Stimulated activated CD4-positive, alpha-beta T cell treated with anti-CD3 and anti-CD28 coated beads, Interleukin-4, amount 100 ng/mL, for 24 hours (primary cell): Measurements from ENCODE around the gene EPHA2.

Experiments used
- DNase-seq: peaks from one replicate; pipeline ENCODE4 v3.0.0-alpha.2; 2020

Gene EPHA2

DNA sequence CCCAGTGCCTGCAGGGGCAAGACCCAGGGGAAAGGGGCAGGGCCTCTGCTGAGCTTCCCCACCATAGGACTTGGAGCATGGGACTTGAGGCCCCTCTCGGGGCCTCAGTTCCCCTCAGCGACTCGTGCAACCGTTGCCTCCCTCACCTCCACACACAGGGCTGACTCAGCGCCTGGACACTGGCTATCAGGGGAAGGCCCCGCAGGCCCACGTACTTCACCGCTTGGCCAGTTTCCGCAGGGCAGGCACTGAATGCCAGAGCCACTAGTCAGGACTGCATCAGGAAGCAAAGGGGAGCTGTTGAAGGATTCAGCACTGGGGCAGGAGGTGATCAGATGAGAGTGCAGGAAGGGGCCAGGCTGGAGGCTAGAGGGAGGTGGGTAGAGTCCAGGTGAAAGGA is 66.9 kb downstream of the EPHA2 start:
- DNase-seq: no peak

DNA sequence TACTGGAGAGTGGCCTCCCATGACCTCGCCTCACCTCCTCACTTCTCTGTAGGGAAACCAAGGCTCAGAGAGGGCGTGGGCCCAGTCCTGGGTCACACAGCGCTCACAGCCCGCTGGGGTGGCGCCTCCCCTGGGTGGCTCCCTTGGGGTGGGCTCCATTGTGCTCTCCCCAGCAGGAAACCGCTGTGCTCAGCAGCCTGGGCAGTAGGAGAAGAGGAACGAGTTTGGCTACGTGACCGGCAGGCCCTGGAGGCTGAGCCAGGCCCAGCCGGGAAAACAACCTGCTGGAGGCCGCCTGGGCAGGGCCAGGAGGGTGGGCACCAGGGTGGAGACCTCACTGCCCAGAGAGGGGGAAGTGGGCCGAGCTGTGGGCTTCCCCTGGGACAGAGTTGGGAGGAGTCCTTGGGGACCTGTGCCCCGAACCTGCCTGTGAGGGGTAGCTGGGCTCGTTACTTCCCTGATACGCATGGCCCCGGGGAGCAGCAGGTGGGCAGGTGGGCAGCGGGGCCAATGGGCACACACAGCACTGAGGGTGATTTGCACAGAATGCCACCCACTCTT is 67.4 kb downstream of the EPHA2 start:
- DNase-seq: no peak

DNA sequence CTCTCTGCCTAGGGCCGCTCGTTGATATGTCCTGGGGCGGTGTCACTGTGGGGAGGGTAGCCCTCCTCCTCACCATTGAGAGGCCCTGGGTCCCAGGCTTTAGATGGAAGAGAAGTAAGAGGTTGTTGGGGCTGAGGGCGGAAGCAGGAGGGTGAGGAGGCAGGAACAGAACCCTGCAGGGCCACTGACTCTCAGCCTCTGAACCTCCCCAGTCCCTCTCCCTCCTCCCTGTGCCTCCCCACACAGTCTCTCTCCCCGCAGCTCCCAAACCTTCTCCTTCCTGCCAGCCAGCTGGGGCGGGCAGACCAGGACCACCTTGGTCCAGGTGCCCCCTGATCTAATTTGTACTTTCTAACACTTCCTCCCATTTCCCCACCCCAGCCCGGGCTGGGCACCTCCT is 68.1 kb downstream of the EPHA2 start:
- no peak for DNase-seq

DNA sequence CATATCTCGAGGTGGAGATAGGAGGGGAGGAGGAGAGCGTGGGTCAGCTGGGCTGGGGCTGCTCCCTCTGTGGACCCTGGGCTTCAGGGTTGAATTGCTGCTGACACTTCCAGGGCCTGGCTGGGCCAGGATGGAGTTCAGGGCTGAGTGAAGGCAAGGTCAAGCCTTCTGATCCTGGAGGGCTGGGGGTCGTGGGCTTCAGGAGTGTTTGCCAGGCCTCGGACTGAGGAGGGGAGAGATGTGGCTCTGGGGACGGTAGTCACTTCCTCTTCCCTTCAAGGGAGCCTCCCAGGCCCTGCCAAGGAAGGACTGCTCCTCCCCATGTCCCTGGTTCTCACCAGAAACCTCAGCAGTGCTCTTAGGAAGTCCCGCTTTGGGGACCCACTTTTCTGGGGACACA is 70.3 kb downstream of the EPHA2 start:
- no peak for DNase-seq

- no peak for DNase-seq
These were observed 72.4 kb downstream of the EPHA2 start for GRCh38 chr1:16083486-16083885.

DNA sequence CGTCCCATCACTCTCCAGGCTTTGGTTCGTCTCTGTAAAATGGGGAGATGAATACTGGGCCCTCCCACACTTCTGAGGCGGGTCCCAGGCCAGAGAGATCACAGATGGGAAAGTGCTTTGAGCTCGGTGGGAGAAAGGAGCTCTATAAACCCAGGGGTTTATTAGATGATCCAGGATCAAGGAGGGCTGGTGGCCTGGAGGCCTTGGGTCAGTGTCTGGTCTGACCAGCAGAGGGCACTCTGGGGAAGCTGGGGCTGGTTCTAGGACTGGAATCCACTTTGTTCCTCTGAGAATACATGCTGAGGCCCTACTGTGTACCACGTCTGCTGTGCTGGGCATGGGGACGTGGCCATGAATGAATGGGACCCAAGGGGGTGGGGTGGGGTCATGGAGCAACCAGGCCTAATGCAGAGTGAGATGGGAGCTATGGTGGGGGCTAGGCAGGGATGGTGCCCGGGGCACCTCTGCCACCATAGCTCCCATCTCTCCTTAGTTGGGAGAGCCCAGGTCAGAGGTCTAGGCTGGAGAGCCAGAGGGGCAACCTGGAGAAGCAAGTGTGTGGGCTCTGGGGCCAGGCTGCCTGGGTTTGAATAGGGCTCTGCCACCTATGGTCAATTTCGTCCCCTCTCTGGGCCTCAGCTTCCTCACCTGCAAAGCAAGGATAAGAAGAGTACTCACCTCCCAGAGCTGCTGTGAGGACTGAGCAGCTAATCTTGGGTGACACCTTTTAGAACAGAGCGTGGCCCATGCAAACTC is 73.4 kb downstream of the EPHA2 start:
- peak; percentile 70 for DNase-seq

DNA sequence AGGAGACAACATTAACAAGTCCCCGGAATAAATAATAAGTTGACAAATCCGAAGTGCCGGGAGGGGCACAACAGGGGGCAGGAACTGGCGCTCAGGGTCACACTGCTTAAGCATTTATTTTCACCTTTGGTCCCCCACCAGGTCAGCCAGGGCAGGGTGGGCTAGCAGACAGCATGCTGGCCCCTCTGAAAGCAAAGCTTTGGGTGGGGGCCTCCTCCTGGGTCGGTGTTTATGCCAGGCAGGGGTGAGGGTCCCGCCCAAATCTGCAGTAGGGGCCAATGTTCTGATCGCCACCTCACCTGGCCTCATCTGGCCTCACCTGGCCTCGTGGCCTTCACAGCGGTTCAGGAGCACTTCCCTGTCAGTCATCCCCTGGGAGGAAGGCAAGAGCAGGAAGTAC is 74.2 kb downstream of the EPHA2 start:
- no peak for DNase-seq

GRCh38 chr1:16080422-16081150 is 75.3 kb downstream of the EPHA2 start:
- DNase-seq: no peak

DNA sequence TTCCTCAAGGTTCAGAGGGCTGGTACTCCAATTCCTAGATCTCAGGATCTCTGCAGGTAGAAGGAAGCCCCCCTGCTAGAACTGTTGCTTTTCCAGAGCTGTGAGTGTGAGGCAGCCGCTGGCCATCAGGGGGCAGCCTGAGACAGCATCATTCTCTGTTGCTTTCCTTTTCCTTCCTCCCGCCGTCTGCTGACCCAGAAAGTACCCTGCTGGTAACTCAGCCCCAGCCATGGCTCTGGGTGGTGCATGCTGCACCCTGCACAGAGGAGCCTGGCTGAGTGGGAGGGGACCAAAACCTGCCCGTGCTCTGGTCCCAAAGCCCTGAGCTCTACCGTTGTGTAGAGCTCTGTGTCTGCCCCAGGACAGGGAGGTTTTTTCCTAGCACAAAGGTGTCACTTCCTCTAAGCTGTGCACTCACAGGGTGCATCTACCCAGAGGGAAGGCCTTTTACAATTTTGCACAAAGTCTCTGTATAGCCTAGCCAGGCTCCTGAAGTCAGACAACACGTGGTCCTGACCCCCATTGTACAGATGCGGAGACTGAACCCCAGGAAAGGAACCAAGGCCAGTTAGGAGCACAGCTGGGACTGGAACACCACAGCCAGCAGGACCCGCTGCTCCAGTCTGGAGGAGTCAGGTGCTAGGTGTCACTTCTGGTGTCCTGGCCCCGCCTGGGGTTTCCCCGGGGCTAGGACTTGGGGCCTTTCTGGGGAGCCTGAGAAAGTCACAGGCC is 76.8 kb downstream of the EPHA2 start:
- peak; percentile 76 for DNase-seq

- DNase-seq: no peak
These were observed 78.2 kb downstream of the EPHA2 start for GRCh38 chr1:16077406-16078245.

GRCh38 chr1:16076865-16077238 is 79.0 kb downstream of the EPHA2 start:
- no peak for DNase-seq

DNA sequence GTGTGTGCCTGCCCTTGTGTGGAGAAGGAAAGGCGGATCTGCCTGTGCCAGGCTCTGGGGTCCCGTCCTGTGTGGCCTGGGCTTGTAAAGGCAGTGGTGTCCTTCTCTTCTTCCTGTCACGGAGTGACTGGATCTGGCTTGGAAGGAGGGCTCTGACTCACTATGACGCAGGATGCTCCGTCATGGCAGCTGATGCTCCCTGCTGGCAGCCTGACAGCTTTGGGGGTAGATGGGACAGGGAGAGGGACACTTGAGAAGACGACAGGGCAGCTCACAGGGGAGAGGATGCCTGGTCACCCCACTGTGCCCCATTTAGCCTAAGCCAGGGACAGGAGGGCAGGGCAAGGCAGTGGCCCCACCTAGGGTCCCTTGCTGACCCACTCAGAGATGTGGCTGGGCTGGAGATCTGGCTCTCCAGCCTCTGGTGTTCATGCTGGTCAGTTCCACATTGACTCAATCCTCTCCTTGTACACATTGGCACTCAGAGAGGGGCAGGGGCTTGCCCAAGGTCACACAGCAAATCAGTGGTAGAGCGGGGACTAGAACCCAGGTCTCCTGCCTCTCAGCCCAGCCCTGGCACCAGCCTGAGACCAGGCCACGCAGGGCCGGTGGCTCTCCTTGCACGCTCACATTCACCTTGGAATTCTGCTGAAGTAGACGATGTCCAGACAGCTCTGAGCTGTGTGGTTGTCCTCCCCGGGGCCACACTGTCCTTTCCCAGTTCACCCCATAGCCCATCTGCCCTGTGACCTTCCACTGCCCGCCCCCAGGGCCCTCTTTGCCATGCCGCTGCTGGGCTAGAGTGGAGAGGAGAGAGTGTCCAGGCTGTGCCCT is 79.6 kb downstream of the EPHA2 start:
- no peak for DNase-seq

- DNase-seq: no peak
These were observed 80.4 kb downstream of the EPHA2 start for GRCh38 chr1:16075337-16076030.
